Vagina (tissue), 2 donors: ENCODE measurements around the gene PRDM16. TPM values are rescaled to one million over a fixed set of nuclear protein-coding genes. Genes with fewer than 3 reads are reported as not detected.

ENCODE experiments used
- DNase-seq, 2 donors: peaks; one replicate each; pipeline ENCODE4 v3.0.0-alpha.2; 2017; ENCODE audit errors: extremely low spot score in 2 of 2
- H3K27ac ChIP-seq: fragments of 200-600 bp; sonication (generic); one replicate; pipeline ENCODE4 v1.5.1; 2019
- H3K27me3 ChIP-seq: fragments of 200-600 bp; sonication (generic); one replicate; pipeline ENCODE4 v1.5.1; 2019
- H3K36me3 ChIP-seq, 2 donors: fragments of 200-600 bp; sonication (generic); one replicate each; pipeline ENCODE4 v1.5.1; 2017 to 2019
- H3K4me1 ChIP-seq: fragments of 200-600 bp; sonication (generic); one replicate; pipeline ENCODE4 v1.5.1; 2019
- H3K4me3 ChIP-seq, 2 donors: fragments of 200-600 bp; sonication (generic); 1 replicate in 1 of 2; 2 replicates in 1 of 2; pipeline ENCODE4 v1.5.1; 2016 to 2019
- H3K9me3 ChIP-seq: fragments of 200-600 bp; sonication (generic); one replicate; pipeline ENCODE4 v1.5.1; 2019
- CTCF ChIP-seq, 3 experiments: fragments of 450-650 bp in 2 of 3; fragments of 200-600 bp in 1 of 3; sonication (generic) in 1 of 3; IDR thresholded peaks; one replicate each; pipeline ENCODE4 v1.5.1; 2017 to 2019; ENCODE audit warnings: antibody characterized with exemption in 3 of 3, mild to moderate bottlenecking in 2 of 3, moderate library complexity in 2 of 3
- POLR2A ChIP-seq, 2 donors: fragments of 450-650 bp; IDR thresholded peaks; one replicate each; pipeline ENCODE4 v1.6.1; 2017; ENCODE audit warnings: antibody characterized with exemption in 2 of 2, mild to moderate bottlenecking in 2 of 2, moderate library complexity in 2 of 2
- POLR2AphosphoS5 ChIP-seq, 2 donors: sonication (generic); formaldehyde crosslinking; IDR thresholded peaks; one replicate each; pipeline ENCODE4 v1.9.0; 2017; ENCODE audit warnings: antibody characterized with exemption in 2 of 2, mild to moderate bottlenecking in 2 of 2, low read depth in 1 of 2; ENCODE audit not compliant: insufficient read depth in 1 of 2
- intact Hi-C: fragments of 100-400 bp; cut with DNase I; formaldehyde crosslinking; loops from one replicate; pipeline ENCODE4 v1.15.1; 2023
- total RNA-seq: library from RNA; depleted of rRNA; stranded (reverse); fragments of >200 nt; gene quantifications from one replicate; pipeline ENCODE4 v1.2.3, GENCODE V29; 2016

PRDM16 gene
- total RNA-seq, 1 donor from 2014 or later: 3.9 TPM

- no peak overlapping the region for H3K27ac ChIP-seq
- H3K27me3 ChIP-seq: no peaks in the 10 kb centered on the region
- intact Hi-C loops: no loop called here
- H3K4me3 ChIP-seq: no peak overlapping the region
- no peaks in the 10 kb centered on the region for H3K4me1 ChIP-seq
- H3K9me3 ChIP-seq: no peaks in the 10 kb centered on the region
- no peaks in the 10 kb centered on the region for H3K36me3 ChIP-seq
- DNase-seq: no peak
- no peak for TF ChIP-seq POLR2AphosphoS5 (IDR thresholded peaks at IDR 0.05; ENCODE audit: insufficient read depth in 1 of 2, low read depth in 1 of 2)
Observed at GRCh38 chr1:3159996-3160395, 91.0 kb downstream of the PRDM16 start.

- H3K4me1 ChIP-seq: no peaks in the 10 kb centered on the region
- no peaks in the 10 kb centered on the region for H3K36me3 ChIP-seq
- DNase-seq: no peak
- no peak overlapping the region for H3K27ac ChIP-seq
- TF ChIP-seq CTCF (IDR thresholded peaks at IDR 0.05): no peak
- no peak for TF ChIP-seq POLR2A (IDR thresholded peaks at IDR 0.05)
- no peak for TF ChIP-seq POLR2AphosphoS5 (IDR thresholded peaks at IDR 0.05; ENCODE audit: insufficient read depth in 1 of 2, low read depth in 1 of 2)
- no peak overlapping the region for H3K4me3 ChIP-seq
- no peaks in the 10 kb centered on the region for H3K9me3 ChIP-seq
- no peaks in the 10 kb centered on the region for H3K27me3 ChIP-seq
- intact Hi-C loops: no loop called here
Observed at GRCh38 chr1:3160647-3161145, 91.7 kb downstream of the PRDM16 start.

GRCh38 chr1:3161176-3161840, 92.3 kb downstream of the PRDM16 start:
- no peak for TF ChIP-seq POLR2AphosphoS5 (IDR thresholded peaks at IDR 0.05; ENCODE audit: insufficient read depth in 1 of 2, low read depth in 1 of 2)
- TF ChIP-seq CTCF (IDR thresholded peaks at IDR 0.05): no peak
- TF ChIP-seq POLR2A (IDR thresholded peaks at IDR 0.05): no peak
- DNase-seq: no peak
- no peaks in the 10 kb centered on the region for H3K4me1 ChIP-seq
- no peaks in the 10 kb centered on the region for H3K9me3 ChIP-seq
- H3K36me3 ChIP-seq: no peaks in the 10 kb centered on the region
- no peak overlapping the region for H3K27ac ChIP-seq
- no peak overlapping the region for H3K4me3 ChIP-seq
- intact Hi-C loops: no loop called here
- no peaks in the 10 kb centered on the region for H3K27me3 ChIP-seq

- TF ChIP-seq POLR2AphosphoS5 (IDR thresholded peaks at IDR 0.05; ENCODE audit: insufficient read depth in 1 of 2, low read depth in 1 of 2) (no peak), CTCF (IDR thresholded peaks at IDR 0.05) (no peak), POLR2A (IDR thresholded peaks at IDR 0.05) (no peak)
- intact Hi-C loops: no loop called here
- no peaks in the 10 kb centered on the region for H3K9me3 ChIP-seq
- H3K27me3 ChIP-seq: no peaks in the 10 kb centered on the region
- no peaks in the 10 kb centered on the region for H3K36me3 ChIP-seq
- no peak for DNase-seq
- H3K4me1 ChIP-seq: no peaks in the 10 kb centered on the region
- no peak overlapping the region for H3K27ac ChIP-seq
- H3K4me3 ChIP-seq: no peak overlapping the region
Observed at GRCh38 chr1:3162322-3162882, 93.4 kb downstream of the PRDM16 start.

GRCh38 chr1:3163356-3163755, 94.4 kb downstream of the PRDM16 start:
- H3K27ac ChIP-seq: no peak overlapping the region
- TF ChIP-seq POLR2AphosphoS5 (IDR thresholded peaks at IDR 0.05; ENCODE audit: insufficient read depth in 1 of 2, low read depth in 1 of 2) (no peak), POLR2A (IDR thresholded peaks at IDR 0.05) (no peak), CTCF (IDR thresholded peaks at IDR 0.05) (no peak)
- H3K4me3 ChIP-seq: no peak overlapping the region
- intact Hi-C loops: no loop called here
- no peaks in the 10 kb centered on the region for H3K9me3 ChIP-seq
- no peak for DNase-seq
- no peaks in the 10 kb centered on the region for H3K36me3 ChIP-seq
- no peaks in the 10 kb centered on the region for H3K27me3 ChIP-seq
- no peaks in the 10 kb centered on the region for H3K4me1 ChIP-seq
